ENCODE measurements around the gene TEX13A.

Gene TEX13A

DNA sequence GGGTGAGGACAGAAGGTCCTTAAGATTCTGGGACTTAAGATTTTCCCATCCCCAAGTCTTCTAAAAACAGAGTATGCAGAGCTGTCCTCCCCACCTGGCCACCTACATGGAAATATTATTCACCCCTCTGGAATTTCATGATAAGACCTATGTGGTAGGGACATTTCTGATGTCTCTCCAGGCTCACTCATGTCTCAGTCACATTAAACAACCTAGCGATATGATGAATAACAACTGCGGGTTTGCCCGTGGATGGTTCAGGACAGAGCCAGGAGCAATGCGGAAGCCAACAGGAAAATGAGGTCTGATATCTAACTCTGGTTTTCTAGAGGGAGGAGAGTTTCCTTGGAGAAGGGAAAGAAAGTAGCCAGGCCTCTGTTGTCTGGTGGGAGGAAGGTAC, 47.4 kb downstream of the TEX13A start:
- no peak for DNase-seq

All from effector CD8-positive, alpha-beta T cell (primary cell).